Lower leg skin (tissue), 4 donors: Measurements from ENCODE around the gene GRID2. TPM values are rescaled to one million over a fixed set of nuclear protein-coding genes. Genes with fewer than 3 reads are reported as not detected.

ENCODE experiments used
- DNase-seq, 2 donors: peaks; one replicate each; pipeline ENCODE4 v3.0.0-alpha.2; 2019; ENCODE audit warnings: low spot score in 2 of 2
- H3K4me3 ChIP-seq: fragments of 200-600 bp; sonication (generic); 2 replicates; pipeline ENCODE4 v1.5.1; 2017; ENCODE audit warnings: mild to moderate bottlenecking, low read depth; ENCODE audit not compliant: poor library complexity, severe bottlenecking
- POLR2A ChIP-seq, 2 donors: fragments of 450-650 bp; IDR thresholded peaks; one replicate each; pipeline ENCODE4 v1.6.1; 2016 to 2017; ENCODE audit warnings: antibody characterized with exemption in 2 of 2, mild to moderate bottlenecking in 1 of 2, moderate library complexity in 1 of 2
- WGBS, 2 donors: methylation state at CpG; one replicate each; pipeline ENCODE4 v1.1.5; 2018; 5-methylcytosine and 5-hydroxymethylcytosine counted together
- intact Hi-C: fragments of 100-400 bp; cut with DNase I; formaldehyde crosslinking; loops from one replicate; pipeline ENCODE4 v1.15.0; 2023; ENCODE audit warnings: low total_unique reads
- total RNA-seq, 4 donors: library from RNA; depleted of rRNA; stranded (reverse); fragments of >200 nt; gene quantifications; one replicate each; pipeline ENCODE4 v1.1.0, GENCODE V29; 2016
- TF ChIP-seq, protein P1 (sequence below), 3 donors: fragments of 450-650 bp; IDR thresholded peaks; one replicate each; pipeline ENCODE4 v1.5.1; 2016; ENCODE audit warnings: antibody characterized with exemption in 3 of 3, mild to moderate bottlenecking in 3 of 3, moderate library complexity in 2 of 3

GRID2 gene
- total RNA-seq, 4 donors from 2014 or later = not detected

DNA sequence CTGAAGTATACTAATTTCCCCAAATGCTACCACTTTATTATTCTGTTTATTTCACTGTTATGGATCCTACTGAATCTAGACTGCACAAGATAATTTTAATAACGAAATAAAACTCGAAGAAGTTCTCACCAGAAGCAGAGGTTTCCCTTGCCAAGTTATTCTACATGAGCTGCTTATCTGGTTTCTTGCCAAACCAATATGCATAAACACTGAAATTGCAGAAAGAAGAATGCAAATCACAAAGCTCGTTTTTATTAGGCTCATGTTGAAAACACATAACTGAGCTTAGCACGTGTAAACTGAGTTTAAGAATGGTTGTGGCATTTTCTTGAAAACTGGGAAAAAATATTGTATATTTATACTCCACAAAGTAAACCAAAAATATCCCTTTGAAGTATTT is 35.9 kb downstream of the GRID2 start:
- no peak overlapping the region for H3K4me3 ChIP-seq
- TF ChIP-seq POLR2A (IDR thresholded peaks at IDR 0.05) = no peak
- TF ChIP-seq, protein P1, sequence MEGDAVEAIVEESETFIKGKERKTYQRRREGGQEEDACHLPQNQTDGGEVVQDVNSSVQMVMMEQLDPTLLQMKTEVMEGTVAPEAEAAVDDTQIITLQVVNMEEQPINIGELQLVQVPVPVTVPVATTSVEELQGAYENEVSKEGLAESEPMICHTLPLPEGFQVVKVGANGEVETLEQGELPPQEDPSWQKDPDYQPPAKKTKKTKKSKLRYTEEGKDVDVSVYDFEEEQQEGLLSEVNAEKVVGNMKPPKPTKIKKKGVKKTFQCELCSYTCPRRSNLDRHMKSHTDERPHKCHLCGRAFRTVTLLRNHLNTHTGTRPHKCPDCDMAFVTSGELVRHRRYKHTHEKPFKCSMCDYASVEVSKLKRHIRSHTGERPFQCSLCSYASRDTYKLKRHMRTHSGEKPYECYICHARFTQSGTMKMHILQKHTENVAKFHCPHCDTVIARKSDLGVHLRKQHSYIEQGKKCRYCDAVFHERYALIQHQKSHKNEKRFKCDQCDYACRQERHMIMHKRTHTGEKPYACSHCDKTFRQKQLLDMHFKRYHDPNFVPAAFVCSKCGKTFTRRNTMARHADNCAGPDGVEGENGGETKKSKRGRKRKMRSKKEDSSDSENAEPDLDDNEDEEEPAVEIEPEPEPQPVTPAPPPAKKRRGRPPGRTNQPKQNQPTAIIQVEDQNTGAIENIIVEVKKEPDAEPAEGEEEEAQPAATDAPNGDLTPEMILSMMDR (IDR thresholded peaks at IDR 0.05) = no peak
- WGBS, 2 donors = 25 to 26% methylated on average over 4 of the region's 4 CpGs
- DNase-seq = no peak
- intact Hi-C loops = no loop called here

DNA sequence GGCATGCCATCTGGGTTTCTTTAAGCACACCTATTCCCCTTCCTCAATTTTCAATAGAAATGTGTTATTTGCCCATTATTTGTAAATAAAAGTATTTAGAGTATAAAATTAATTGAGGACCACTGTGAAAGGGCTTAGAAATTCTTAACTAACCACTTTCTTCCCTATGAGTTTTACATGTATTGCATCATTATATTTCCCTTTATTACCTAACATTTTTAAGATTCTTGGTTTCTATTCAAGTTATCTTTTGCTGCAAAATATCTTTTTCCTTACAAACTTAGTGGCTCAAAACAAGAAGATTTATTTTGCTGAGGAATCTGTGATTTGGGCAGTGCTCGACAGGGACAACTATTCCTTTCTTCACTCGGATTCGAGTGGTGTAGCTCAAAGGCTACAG is 40.5 kb downstream of the GRID2 start:
- TF ChIP-seq POLR2A (IDR thresholded peaks at IDR 0.05) = no peak
- TF ChIP-seq, protein P1 (IDR thresholded peaks at IDR 0.05) = no peak
- intact Hi-C loops = no loop called here
- DNase-seq = no peak
- 86 to 92% methylated on average over 3 of the region's 3 CpGs for WGBS, 2 donors
- no peak overlapping the region for H3K4me3 ChIP-seq

DNA sequence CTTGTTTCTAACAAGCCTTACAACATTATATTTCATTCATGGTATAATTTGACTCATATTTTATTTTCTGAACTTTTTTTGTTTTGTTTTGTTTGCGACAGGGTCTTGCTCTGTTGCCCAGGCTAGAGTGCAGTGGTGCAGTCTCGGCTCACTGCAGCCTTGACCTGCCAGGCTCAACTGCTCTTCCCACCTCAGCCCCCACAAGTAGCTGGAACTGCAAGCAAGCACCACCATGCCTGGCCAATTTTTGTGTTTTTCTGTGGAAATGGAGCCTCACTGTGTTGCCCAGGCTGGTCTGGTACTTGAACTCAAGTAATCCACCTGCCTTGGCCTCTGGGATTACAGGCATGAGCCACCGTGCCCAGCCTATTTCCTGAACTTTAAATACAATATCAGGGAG is 42.5 kb downstream of the GRID2 start:
- 82 to 86% methylated on average over 3 of the region's 3 CpGs for WGBS, 2 donors
- TF ChIP-seq POLR2A (IDR thresholded peaks at IDR 0.05) = no peak
- TF ChIP-seq, protein P1 (IDR thresholded peaks at IDR 0.05) = no peak
- DNase-seq = no peak
- intact Hi-C loops = no loop called here
- no peak overlapping the region for H3K4me3 ChIP-seq

- WGBS, 2 donors = 62 to 77% methylated on average over 2 of the region's 2 CpGs
- DNase-seq = no peak
- H3K4me3 ChIP-seq = no peak overlapping the region
- no peak for TF ChIP-seq POLR2A (IDR thresholded peaks at IDR 0.05)
- TF ChIP-seq, protein P1 (IDR thresholded peaks at IDR 0.05) = no peak
- intact Hi-C loops = no loop called here
Measured at GRCh38 chr4:92357966-92358365, 54.2 kb downstream of the GRID2 start.

DNA sequence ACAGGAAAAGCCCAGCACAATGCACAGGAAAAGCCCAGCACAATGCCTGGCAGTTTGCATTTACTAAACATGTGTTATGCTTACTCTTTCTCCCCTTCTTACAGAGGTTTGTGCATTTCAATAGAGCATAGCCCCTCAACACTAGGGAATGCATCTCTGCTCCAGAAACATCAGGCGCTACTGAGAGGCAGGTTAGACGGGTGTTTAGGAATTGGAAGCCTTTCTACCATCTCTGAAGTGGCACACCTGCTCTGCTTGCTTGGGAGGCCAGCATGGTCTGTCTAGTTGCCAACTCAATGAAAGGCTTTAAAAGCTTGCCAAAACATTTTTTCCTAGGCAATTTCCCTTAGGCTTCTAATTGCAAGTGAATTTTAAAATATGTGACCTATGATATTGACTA is 55.7 kb downstream of the GRID2 start:
- WGBS, 2 donors = 40 to 62% methylated on average over 2 of the region's 2 CpGs
- intact Hi-C loops = no loop called here

DNA sequence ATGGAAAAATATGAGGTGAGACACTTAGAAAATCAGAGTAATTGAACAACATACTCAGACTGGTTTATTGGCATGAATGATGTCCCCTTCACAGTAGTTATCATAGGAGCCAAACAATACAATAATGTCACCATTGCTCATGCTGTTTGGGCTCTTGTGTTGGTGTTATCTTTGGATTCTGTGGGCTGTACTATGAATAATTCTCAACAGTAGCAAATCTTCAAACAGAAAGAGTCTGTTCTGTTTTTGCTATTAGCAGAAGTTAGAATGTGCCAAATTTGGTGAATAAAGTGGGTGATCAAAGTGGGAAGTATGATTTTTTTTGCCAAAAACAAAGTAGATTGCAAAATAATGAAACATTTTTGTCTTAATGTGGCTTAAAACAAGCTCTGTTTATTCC is 58.3 kb downstream of the GRID2 start:
- intact Hi-C loops = no loop called here
- TF ChIP-seq POLR2A (IDR thresholded peaks at IDR 0.05) = no peak
- TF ChIP-seq, protein P1 (IDR thresholded peaks at IDR 0.05) = no peak
- DNase-seq = no peak
- H3K4me3 ChIP-seq = no peak overlapping the region

More for the DNA sequence above, 55.7 kb downstream of the GRID2 start:
- H3K4me3 ChIP-seq = no peak overlapping the region
- DNase-seq = no peak
- TF ChIP-seq POLR2A (IDR thresholded peaks at IDR 0.05) = no peak
- TF ChIP-seq, protein P1 (IDR thresholded peaks at IDR 0.05) = no peak
